Right lobe of liver (tissue), 6 donors: ENCODE measurements around the gene TRAF1. TPM values are rescaled to one million over a fixed set of nuclear protein-coding genes. Genes with fewer than 3 reads are reported as not detected.

Experiments
- ATAC-seq, 4 donors: fragments of 200-7000 bp; cut with Tn5 transposase; one replicate each; pipeline ENCODE4 v1.9.1; 2020; ENCODE audit warnings: mild to moderate bottlenecking in 4 of 4, moderate library complexity in 4 of 4
- DNase-seq, 3 donors: peaks; one replicate each; pipeline ENCODE4 v3.0.0-alpha.2; 2020
- H3K27ac ChIP-seq, 3 donors: fragments of 200-600 bp; one replicate each; pipeline ENCODE4 v1.8.0; 2022
- H3K27me3 ChIP-seq, 2 donors: fragments of 200-600 bp; one replicate each; pipeline ENCODE4 v1.8.0; 2022
- H3K36me3 ChIP-seq, 4 donors: fragments of 200-600 bp; sonication (generic) in 1 of 4; one replicate each; pipeline versions ENCODE4 v1.5.1 to v1.8.0; 2017 to 2022; ENCODE audit warnings: control low read depth in 1 of 4
- H3K4me1 ChIP-seq, 4 donors: fragments of 200-600 bp; sonication (generic) in 1 of 4; one replicate each; pipeline versions ENCODE4 v1.5.1 to v1.8.0; 2017 to 2022; ENCODE audit warnings: control low read depth in 1 of 4
- H3K4me3 ChIP-seq, 3 donors: fragments of 200-600 bp; one replicate each; pipeline ENCODE4 v1.8.0; 2022
- H3K9me3 ChIP-seq, 4 donors: fragments of 200-600 bp; sonication (generic) in 1 of 4; one replicate each; pipeline versions ENCODE4 v1.5.1 to v1.8.0; 2017 to 2022; ENCODE audit warnings: control low read depth in 1 of 4
- CTCF ChIP-seq, 4 donors: fragments of 200-600 bp in 3 of 4; fragments of 450-650 bp in 1 of 4; IDR thresholded peaks; one replicate each; pipeline versions ENCODE4 v1.5.1 to v1.8.0; 2016 to 2022; ENCODE audit warnings: antibody characterized with exemption in 4 of 4, mild to moderate bottlenecking in 2 of 4
- POLR2A ChIP-seq: fragments of 450-650 bp; IDR thresholded peaks from one replicate; pipeline ENCODE4 v1.6.1; 2017; ENCODE audit warnings: antibody characterized with exemption, mild to moderate bottlenecking
- WGBS: methylation state at CpG from one replicate; pipeline ENCODE4 v1.1.6; 2018; ENCODE audit warnings: low coverage, low lambda C conversion rate; ENCODE audit not compliant: insufficient coverage; ENCODE audit errors: missing lambda C conversion rate; 5-methylcytosine and 5-hydroxymethylcytosine counted together
- intact Hi-C, 2 donors: fragments of 100-400 bp; cut with DNase I; formaldehyde crosslinking; loops; one replicate each; pipeline versions ENCODE4 v1.11.2 to v1.14.1; 2022
- total RNA-seq, 6 experiments: library from RNA; depleted of rRNA in 2 of 6; stranded (reverse); fragments of >200 nt in 2 of 6; fragmentation: NEBNext Ultra II Directional in 3 of 6; extraction: Animal tissue kit (Norgen Biotek cat#: 25700) in 3 of 6; gene quantifications; one replicate each; pipeline versions ENCODE4 v1.1.0 to v1.2.4, GENCODE V29; 2016 to 2023
- donor health status: DM: no; HTN: yes; CAD: no.
- donor health status: DM: no; HTN: no; CAD: no.
- donor health status: DM: no; HTN: no; CAD: no.
- donor health status: DM: no; HTN: yes; CAD: no.
- donor health status: DM: no; HTN: yes; CAD: no.

Gene TRAF1
- total RNA-seq, 6 experiments from 2014 or later: 0.99 to 2.5 (median 2.1) TPM

- Histone ChIP-seq H3K4me3 (no peak overlapping the region), H3K4me1 (no peaks in the 10 kb centered on the region), H3K36me3 (peaks cover 0 to 99% (median 51%) of the 10 kb centered on the region in 4 donors), H3K27ac (no peak overlapping the region), H3K9me3 (no peaks in the 10 kb centered on the region), H3K27me3 (no peaks in the 10 kb centered on the region)
- no peak for DNase-seq
- TF ChIP-seq POLR2A: no peak
- no peak for TF ChIP-seq CTCF (IDR thresholded peaks at IDR 0.05)
- intact Hi-C loops: loop anchor here in 1 of 2 donors (5.0 kb wide), 1 partner anchor 77 kb away; no protein-coding TSS in a partner anchor
- ATAC-seq: no peak
- 90% methylated on average over 1 of the region's 1 CpG for WGBS
Observed at GRCh38 chr9:120960001-120960400, 33.4 kb upstream of the TRAF1 start.

- Histone ChIP-seq H3K36me3 (peaks cover 0 to 100% (median 45%) of the 10 kb centered on the region in 4 donors), H3K9me3 (no peaks in the 10 kb centered on the region), H3K4me1 (no peaks in the 10 kb centered on the region), H3K27me3 (no peaks in the 10 kb centered on the region), H3K4me3 (no peak overlapping the region), H3K27ac (no peak overlapping the region)
- no peak for DNase-seq
- 100% methylated on average over 2 of the region's 3 CpGs for WGBS
- TF ChIP-seq POLR2A (no peak), CTCF (IDR thresholded peaks at IDR 0.05) (no peak)
- intact Hi-C loops: no loop called here
- no peak for ATAC-seq
Observed at GRCh38 chr9:120956862-120957261, 30.3 kb upstream of the TRAF1 start.

- H3K9me3 ChIP-seq: no peaks in the 10 kb centered on the region
Observed at GRCh38 chr9:120951960-120952618, 25.5 kb upstream of the TRAF1 start.

More at GRCh38 chr9:120951960-120952618, 25.5 kb upstream of the TRAF1 start:
- whole genome bisulfite sequencing: 89% methylated on average over 2 of the region's 9 CpGs
- H3K4me1 ChIP-seq: peaks cover 0 to 6% (median 0%) of the 10 kb centered on the region in 4 donors
- ATAC-seq (peak in 3 of 4 donors; percentile 8 to 44 (median 8)), DNase-seq (no peak)
- H3K27ac ChIP-seq: no peak overlapping the region
- no peaks in the 10 kb centered on the region for H3K27me3 ChIP-seq
- no peak overlapping the region for H3K4me3 ChIP-seq
- peaks cover 0 to 74% (median 34%) of the 10 kb centered on the region in 4 donors for H3K36me3 ChIP-seq
- TF ChIP-seq POLR2A (no peak), CTCF (IDR thresholded peaks at IDR 0.05) (no peak)
- intact Hi-C loops: no loop called here
